Adipocyte (in vitro differentiated cells): ENCODE results near the gene UBAC1.

Experiments used
- DNase-seq: peaks from one replicate; pipeline ENCODE4 v3.0.0-alpha.2; 2015; ENCODE audit warnings: low read depth
- H3K27me3 ChIP-seq: replicated peaks from 2 replicates; pipeline ENCODE4 v1.7.0; 2013; ENCODE audit warnings: mild to moderate bottlenecking, low read length, moderate library complexity; ENCODE audit not compliant: control insufficient read depth, insufficient read depth
- H3K36me3 ChIP-seq: 2 replicates; pipeline ENCODE4 v1.7.0; 2013; ENCODE audit warnings: low read length, mild to moderate bottlenecking, moderate library complexity; ENCODE audit not compliant: control insufficient read depth, insufficient read depth, severe bottlenecking
- H3K4me1 ChIP-seq: 2 replicates; pipeline ENCODE4 v1.7.0; 2013; ENCODE audit warnings: mild to moderate bottlenecking, low read length, moderate library complexity; ENCODE audit not compliant: control insufficient read depth, insufficient read depth
- H3K4me3 ChIP-seq: 2 replicates; pipeline ENCODE4 v1.7.0; 2013; ENCODE audit warnings: mild to moderate bottlenecking, low read length, moderate library complexity
- H3K9ac ChIP-seq: 2 replicates; pipeline ENCODE4 v1.7.0; 2013; ENCODE audit warnings: mild to moderate bottlenecking, low read length, moderate library complexity
- H3K9me3 ChIP-seq: 2 replicates; pipeline ENCODE4 v1.7.0; 2013; ENCODE audit warnings: mild to moderate bottlenecking, low read length, moderate library complexity; ENCODE audit not compliant: control insufficient read depth

The UBAC1 gene

DNA sequence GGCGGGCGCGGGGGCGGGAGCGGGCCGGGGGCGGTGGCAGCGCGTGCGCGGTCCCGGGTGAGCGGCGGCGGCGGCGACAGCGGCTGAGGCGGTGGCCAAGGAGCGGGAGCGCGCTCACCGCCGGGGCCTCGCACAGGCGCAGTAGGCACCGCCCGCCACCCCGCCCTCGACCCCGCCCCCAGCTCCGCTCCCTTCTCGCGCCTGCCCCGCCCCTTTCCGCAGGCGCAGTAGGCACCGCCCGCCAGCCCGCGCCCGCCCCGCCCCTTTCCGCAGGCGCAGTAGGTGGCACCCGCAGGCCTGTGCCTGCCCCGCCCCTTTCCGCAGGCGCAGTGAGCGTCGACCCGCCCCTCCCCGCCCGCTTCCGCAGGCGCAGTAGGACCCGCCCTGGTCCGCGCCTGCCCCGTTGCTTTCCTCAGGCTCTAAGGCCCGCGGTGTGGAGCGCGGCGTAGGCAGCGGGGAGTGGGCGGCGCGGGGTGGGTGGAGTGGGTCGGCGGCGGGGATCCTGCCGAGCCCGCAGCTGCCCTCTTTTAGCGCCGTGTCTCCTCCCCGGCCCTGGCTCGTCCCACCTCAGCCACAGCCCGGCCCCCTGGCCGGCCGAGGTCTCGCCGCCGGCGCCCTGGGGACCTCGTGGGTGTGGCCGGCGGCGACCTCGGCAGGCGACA lies 53.6 kb downstream of the UBAC1 start, which contains the start of gene CAMSAP1:
Gene CAMSAP1, minus strand, starts transcription at position 116 of the 662 bp plus-strand sequence. CDS start 387 bp downstream, outside the sequence.
- H3K36me3 ChIP-seq = peaks cover 7% of the 10 kb centered on the region
- no peaks in the 10 kb centered on the region for H3K27me3 ChIP-seq
- H3K9ac ChIP-seq = peak within 1 kb of the TSS; percentile 85
- peak within 1 kb of the TSS; percentile 87 for H3K4me3 ChIP-seq
- DNase-seq = peak; percentile 97
- no peaks in the 10 kb centered on the region for H3K9me3 ChIP-seq
- peaks cover 33% of the 10 kb centered on the region for H3K4me1 ChIP-seq

- H3K9me3 ChIP-seq = no peaks in the 10 kb centered on the region
- DNase-seq = no peak
- peak overlapping the region; percentile 85 for H3K9ac ChIP-seq
- no peaks in the 10 kb centered on the region for H3K27me3 ChIP-seq
- peaks cover 3% of the 10 kb centered on the region for H3K36me3 ChIP-seq
- H3K4me1 ChIP-seq = peaks cover 35% of the 10 kb centered on the region
- H3K4me3 ChIP-seq = peak overlapping the region; percentile 78
Observed at GRCh38 chr9:135907006-135907430, 54.2 kb downstream of the UBAC1 start.

- H3K9me3 ChIP-seq = no peaks in the 10 kb centered on the region
- no peaks in the 10 kb centered on the region for H3K36me3 ChIP-seq
- peak overlapping the region; percentile 78 for H3K4me3 ChIP-seq
- H3K9ac ChIP-seq = peak overlapping the region; percentile 85
- H3K4me1 ChIP-seq = peaks cover 35% of the 10 kb centered on the region
- H3K27me3 ChIP-seq = no peaks in the 10 kb centered on the region
- peak; percentile 74 for DNase-seq
Observed at GRCh38 chr9:135906291-135907005, 54.7 kb downstream of the UBAC1 start.

DNA sequence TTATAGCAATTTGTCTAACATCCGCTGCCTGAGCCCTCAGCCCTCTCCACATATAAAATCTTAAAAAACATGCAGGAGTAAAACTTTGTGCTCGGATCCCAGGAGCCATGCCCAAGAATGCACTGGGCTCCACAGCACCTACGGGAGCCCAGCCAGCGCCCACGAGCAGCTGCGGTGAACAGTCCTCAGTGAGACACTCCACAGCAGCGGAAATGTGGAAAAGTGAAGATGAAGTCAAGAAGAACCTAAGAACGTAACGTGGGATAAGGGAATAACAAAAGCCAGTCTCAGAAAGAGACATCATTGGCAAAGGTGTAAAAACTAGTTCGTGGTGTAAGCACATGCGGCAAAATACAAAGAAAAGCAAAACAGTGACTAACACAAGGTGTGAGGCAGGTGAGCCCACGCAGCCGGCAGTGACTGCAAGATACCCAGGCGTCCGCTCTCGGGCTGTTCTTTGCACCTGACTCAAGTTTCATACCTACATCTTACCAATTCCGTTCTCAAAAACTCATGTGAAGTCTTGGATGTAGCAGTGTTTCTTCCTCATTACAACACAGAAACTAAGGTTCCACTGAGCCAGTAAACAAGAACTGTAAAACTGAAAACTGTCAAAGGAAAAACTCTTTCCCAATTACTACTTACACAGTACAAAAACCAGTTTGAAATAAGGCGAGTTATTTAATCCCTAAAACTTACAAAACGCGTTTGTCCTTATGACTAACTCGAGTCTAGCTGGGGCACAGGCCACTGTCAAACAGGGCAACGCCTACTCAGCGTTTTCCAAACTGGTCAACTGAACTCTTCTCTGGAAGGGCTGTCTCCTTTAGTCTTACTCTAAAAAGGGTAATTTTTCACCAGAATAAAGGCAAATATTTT lies 55.6 kb downstream of the UBAC1 start:
- Histone ChIP-seq H3K36me3 (no peaks in the 10 kb centered on the region), H3K9me3 (no peaks in the 10 kb centered on the region), H3K9ac (peak overlapping the region; percentile 85), H3K4me3 (peak overlapping the region; percentile 78), H3K27me3 (no peaks in the 10 kb centered on the region), H3K4me1 (peaks cover 35% of the 10 kb centered on the region)
- DNase-seq = peak; percentile 69

- Histone ChIP-seq H3K4me1 (peaks cover 29% of the 10 kb centered on the region), H3K27me3 (no peaks in the 10 kb centered on the region), H3K9me3 (no peaks in the 10 kb centered on the region), H3K9ac (no peak overlapping the region), H3K4me3 (no peak overlapping the region), H3K36me3 (no peaks in the 10 kb centered on the region)
- DNase-seq = no peak
Observed at GRCh38 chr9:135903786-135904520, 57.2 kb downstream of the UBAC1 start.

DNA sequence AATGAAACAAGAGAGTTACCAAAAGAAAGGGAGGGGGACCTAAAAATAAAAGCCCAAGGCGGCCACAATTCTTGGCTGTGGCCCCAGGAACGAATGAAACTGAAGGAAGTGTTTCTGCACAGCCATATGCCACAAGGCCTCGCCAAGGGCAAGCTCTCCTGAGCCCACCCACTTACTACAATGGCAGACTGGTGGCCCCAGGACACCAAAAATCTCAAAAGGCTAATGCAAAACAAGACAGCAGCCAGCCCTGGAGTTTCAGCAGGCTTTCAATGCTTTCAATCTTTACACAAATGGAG lies 57.9 kb downstream of the UBAC1 start:
- no peak overlapping the region for H3K9ac ChIP-seq
- no peaks in the 10 kb centered on the region for H3K27me3 ChIP-seq
- no peaks in the 10 kb centered on the region for H3K9me3 ChIP-seq
- DNase-seq = no peak
- no peaks in the 10 kb centered on the region for H3K36me3 ChIP-seq
- peaks cover 28% of the 10 kb centered on the region for H3K4me1 ChIP-seq
- no peak overlapping the region for H3K4me3 ChIP-seq

GRCh38 chr9:135902655-135903357 lies 58.4 kb downstream of the UBAC1 start:
- Histone ChIP-seq H3K9me3 (no peaks in the 10 kb centered on the region), H3K9ac (no peak overlapping the region), H3K4me1 (peaks cover 26% of the 10 kb centered on the region), H3K36me3 (no peaks in the 10 kb centered on the region), H3K4me3 (no peak overlapping the region), H3K27me3 (no peaks in the 10 kb centered on the region)
- DNase-seq = no peak

- DNase-seq = no peak
- Histone ChIP-seq H3K4me3 (no peak overlapping the region), H3K27me3 (no peaks in the 10 kb centered on the region), H3K9ac (no peak overlapping the region), H3K36me3 (no peaks in the 10 kb centered on the region), H3K4me1 (peaks cover 26% of the 10 kb centered on the region), H3K9me3 (no peaks in the 10 kb centered on the region)
Observed at GRCh38 chr9:135901826-135902225, 59.3 kb downstream of the UBAC1 start.

- Histone ChIP-seq H3K4me3 (no peak overlapping the region), H3K27me3 (no peaks in the 10 kb centered on the region), H3K36me3 (no peaks in the 10 kb centered on the region), H3K9me3 (no peaks in the 10 kb centered on the region), H3K4me1 (peaks cover 26% of the 10 kb centered on the region), H3K9ac (no peak overlapping the region)
- no peak for DNase-seq
Observed at GRCh38 chr9:135901031-135901758, 60.0 kb downstream of the UBAC1 start.
